GM23338 (cell line): Measurements from ENCODE around the gene KEL. TPM values are rescaled to one million over a fixed set of nuclear protein-coding genes. Genes with fewer than 3 reads are reported as not detected.
A peak's percentile ranks its signal among the peaks of the same experiment; 100 is the strongest.

Experiments
- ATAC-seq: fragments of 200-7000 bp; cut with Tn5 transposase; 3 replicates; pipeline ENCODE4 v1.9.1; 2020
- DNase-seq: peaks from one replicate; pipeline ENCODE4 v3.0.0-alpha.2; 2015; ENCODE audit warnings: low spot score
- H2AFZ ChIP-seq: fragments of 200-600 bp; sonication (generic); 2 replicates; pipeline ENCODE4 v1.8.0; 2016; ENCODE audit warnings: antibody characterized with exemption, mild to moderate bottlenecking, moderate library complexity
- H3F3A ChIP-seq: fragments of 200-600 bp; sonication (generic); replicated peaks from 2 replicates; pipeline ENCODE4 v1.8.0; 2017; ENCODE audit warnings: antibody characterized with exemption, mixed run types, low read depth
- H3K27ac ChIP-seq: fragments of 200-600 bp; sonication (generic); 2 replicates; pipeline ENCODE4 v1.6.1; 2016; ENCODE audit warnings: low read depth
- H3K27me3 ChIP-seq: fragments of 200-600 bp; sonication (generic); 2 replicates; pipeline ENCODE4 v1.8.0; 2016; ENCODE audit warnings: mild to moderate bottlenecking, mixed run types, moderate library complexity; ENCODE audit not compliant: insufficient read depth
- H3K36me3 ChIP-seq: fragments of 200-600 bp; sonication (generic); 2 replicates; pipeline ENCODE4 v1.8.0; 2016; ENCODE audit warnings: mild to moderate bottlenecking; ENCODE audit not compliant: insufficient read depth
- H3K4me1 ChIP-seq: fragments of 200-600 bp; sonication (generic); 2 replicates; pipeline ENCODE4 v1.8.0; 2016; ENCODE audit warnings: mild to moderate bottlenecking, moderate library complexity; ENCODE audit not compliant: insufficient read depth
- H3K4me2 ChIP-seq: fragments of 200-600 bp; sonication (generic); 2 replicates; pipeline ENCODE4 v1.7.1; 2017; ENCODE audit warnings: mixed run types
- H3K4me3 ChIP-seq: fragments of 200-600 bp; sonication (generic); 2 replicates; pipeline ENCODE4 v1.6.1; 2016; ENCODE audit warnings: mixed run types
- H3K79me2 ChIP-seq: fragments of 200-600 bp; sonication (generic); replicated peaks from 2 replicates; pipeline ENCODE4 v1.8.0; 2017; ENCODE audit warnings: mild to moderate bottlenecking; ENCODE audit not compliant: insufficient read depth
- H3K9me2 ChIP-seq: fragments of 200-600 bp; sonication (generic); 2 replicates; pipeline ENCODE4 v1.8.0; 2017; ENCODE audit not compliant: insufficient read depth
- H4K20me1 ChIP-seq: fragments of 200-600 bp; sonication (generic); replicated peaks from 2 replicates; pipeline ENCODE4 v1.8.0; 2017; ENCODE audit warnings: mild to moderate bottlenecking; ENCODE audit not compliant: insufficient read depth
- H3K27ac Mint-ChIP-seq: 2 replicates; pipeline ENCODE4 v1.8.0; 2020; ENCODE audit warnings: inconsistent platforms, mild to moderate bottlenecking, moderate library complexity, mixed read lengths
- H3K27me3 Mint-ChIP-seq: 3 replicates; pipeline ENCODE4 v1.8.0; 2022; ENCODE audit warnings: low read depth, mild to moderate bottlenecking, moderate library complexity, mixed read lengths, inconsistent platforms; ENCODE audit not compliant: insufficient read depth, poor library complexity
- H3K36me3 Mint-ChIP-seq: 3 replicates; pipeline ENCODE4 v1.8.0; 2021; ENCODE audit warnings: low read depth, mild to moderate bottlenecking, inconsistent platforms, moderate library complexity, mixed read lengths
- H3K4me1 Mint-ChIP-seq: 3 replicates; pipeline ENCODE4 v1.8.0; 2020; ENCODE audit warnings: mild to moderate bottlenecking, inconsistent platforms, mixed read lengths
- H3K4me3 Mint-ChIP-seq: 3 replicates; pipeline ENCODE4 v1.8.0; 2021; ENCODE audit warnings: moderate library complexity, mild to moderate bottlenecking, inconsistent platforms, mixed read lengths
- H3K9me3 Mint-ChIP-seq: 3 replicates; pipeline ENCODE4 v1.8.0; 2020; ENCODE audit warnings: moderate library complexity, mild to moderate bottlenecking, inconsistent platforms, mixed read lengths
- CREB1 ChIP-seq: fragments of 250-450 bp; sonication (Bioruptor Pico); IDR thresholded peaks from 2 replicates; pipeline ENCODE4 v1.5.0; 2020; ENCODE audit warnings: low read depth, mild to moderate bottlenecking, moderate library complexity
- CTCF ChIP-seq, 2 experiments: fragments of 200-600 bp in 1 of 2; sonication (generic) in 1 of 2; conservative IDR thresholded peaks; 2 replicates each; pipeline versions ENCODE4 v1.5.1 to v1.6.1; 2016 to 2017; ENCODE audit warnings: antibody characterized with exemption in 2 of 2, low read depth in 2 of 2, mild to moderate bottlenecking in 2 of 2, moderate library complexity in 1 of 2
- ETS1 ChIP-seq: IDR thresholded peaks from 2 replicates; pipeline ENCODE4 v1.6.1; 2016; ENCODE audit warnings: antibody characterized with exemption
- EZH2 ChIP-seq: fragments of 200-600 bp; sonication (generic); IDR thresholded peaks from one replicate; pipeline ENCODE4 v1.8.0; 2017; ENCODE audit warnings: antibody characterized with exemption, mild to moderate bottlenecking, low read depth; ENCODE audit not compliant: unreplicated experiment
- EZH2phosphoT487 ChIP-seq: fragments of 200-600 bp; sonication (generic); IDR thresholded peaks from one replicate; pipeline ENCODE4 v1.8.1; 2018; ENCODE audit warnings: antibody characterized with exemption; ENCODE audit not compliant: unreplicated experiment
- JUNB ChIP-seq: IDR thresholded peaks from one replicate; pipeline ENCODE4 v1.6.1; 2016; ENCODE audit warnings: antibody characterized with exemption; ENCODE audit not compliant: unreplicated experiment
- NANOG ChIP-seq: IDR thresholded peaks from 2 replicates; pipeline ENCODE4 v1.6.1; 2016; ENCODE audit warnings: antibody characterized with exemption, borderline replicate concordance
- POLR2AphosphoS5 ChIP-seq: IDR thresholded peaks from 2 replicates; pipeline ENCODE4 v1.6.1; 2016; ENCODE audit warnings: antibody characterized with exemption, low read depth
- REST ChIP-seq: IDR thresholded peaks from one replicate; pipeline ENCODE4 v1.6.1; 2018; ENCODE audit warnings: antibody characterized with exemption; ENCODE audit not compliant: unreplicated experiment
- STAT1 ChIP-seq: IDR thresholded peaks from one replicate; pipeline ENCODE4 v1.6.1; 2016; ENCODE audit warnings: antibody characterized with exemption; ENCODE audit not compliant: unreplicated experiment
- ZNF114 ChIP-seq: fragments of 250-450 bp; sonication (Bioruptor Pico); IDR thresholded peaks from 2 replicates; pipeline ENCODE4 v1.5.0; 2020; ENCODE audit warnings: mild to moderate bottlenecking, moderate library complexity
- ZNF331 ChIP-seq: fragments of 250-450 bp; sonication (Bioruptor Pico); IDR thresholded peaks from 2 replicates; pipeline ENCODE4 v1.5.0; 2020; ENCODE audit warnings: low read depth, mild to moderate bottlenecking, moderate library complexity
- ZNF462 ChIP-seq: fragments of 250-450 bp; sonication (Bioruptor Pico); IDR thresholded peaks from 2 replicates; pipeline ENCODE4 v1.5.0; 2020; ENCODE audit warnings: mild to moderate bottlenecking, moderate library complexity
- polyA plus RNA-seq: library from polyadenylated mRNA; unstranded; fragments of >200 nt; fragmentation: Nextera tagmentation; extraction: Ambion mirVana; gene quantifications from 2 replicates; pipeline ENCODE4 v1.2.1, GENCODE V29; 2016
- total RNA-seq: library from RNA; depleted of rRNA; stranded (reverse); fragments of >200 nt; shearing (Covaris generic); gene quantifications from 2 replicates; pipeline ENCODE4 v1.2.3, GENCODE V29; 2014

The KEL gene
- total and polyA plus RNA-seq, 2 experiments from 2014 or later, result 1.2 to 3.6 TPM

- Mint-ChIP-seq H3K9me3 (no peaks in the 10 kb centered on the region), H3K36me3 (no peaks in the 10 kb centered on the region; the same call in 2 of the 3 replicates), H3K27me3 (peaks cover 13% of the 10 kb centered on the region), H3K27ac (no peak within 1 kb of the TSS), H3K4me1 (peaks cover 9% of the 10 kb centered on the region), H3K4me3 (no peak within 1 kb of the TSS)
- Histone ChIP-seq H3K36me3 (no peaks in the 10 kb centered on the region), H3K27ac (no peak within 1 kb of the TSS), H4K20me1 (no peaks in the 10 kb centered on the region), H3K9me2 (no peaks in the 10 kb centered on the region), H3K4me1 (no peaks in the 10 kb centered on the region), H3K4me3 (no peak within 1 kb of the TSS), H2AFZ (peak within 1 kb of the TSS; percentile 43), H3K4me2 (no peak within 1 kb of the TSS), H3K27me3 (no peaks in the 10 kb centered on the region), H3K79me2 (no peaks in the 10 kb centered on the region), H3F3A (no peaks in the 10 kb centered on the region)
- peak; percentile 39; the same call in 2 of the 3 replicates for ATAC-seq
- TF ChIP-seq REST (no peak), EZH2 (no peak), ZNF462 (CRISPR knock-in tag) (no peak), NANOG (no peak), POLR2AphosphoS5 (no peak), ZNF331 (no peak), ETS1 (no peak), STAT1 (no peak), CTCF (conservative IDR thresholded peaks at IDR 0.05; ENCODE audit: low read depth in 2 of 2) (no peak), EZH2phosphoT487 (no peak), CREB1 (CRISPR knock-in tag) (no peak), ZNF114 (CRISPR knock-in tag) (no peak), JUNB (no peak)
- no peak for DNase-seq
Measured at GRCh38 chr7:142933624-142934023, 28.5 kb downstream of the KEL start, which contains the start of gene TRPV5. Gene TRPV5 (minus strand): TSS chr7:142933746. CDS start chr7:142933459, 287 bp downstream.
